Measurements from ENCODE around the gene P2RY8.

GRCh38 chrX:1535241-1536041, 1.5 kb downstream of the P2RY8 start:
- TF ChIP-seq CTCF (IDR thresholded peaks at IDR 0.05 in 2 of 3, conservative IDR thresholded peaks at IDR 0.05 in 1 of 3; ENCODE audit: borderline replicate concordance in 1 of 3, insufficient read depth in 1 of 3, low read depth in 2 of 3, low read length in 2 of 3) (no peak), MAX (IDR thresholded peaks at IDR 0.05) (no peak), POLR2AphosphoS5 (IDR thresholded peaks at IDR 0.05; ENCODE audit: low read depth, low read length) (no peak), JUND (IDR thresholded peaks at IDR 0.05) (no peak), ZNF274 (IDR thresholded peaks at IDR 0.05; ENCODE audit: low read depth, low read length) (no peak), ELF1 (IDR thresholded peaks at IDR 0.05; ENCODE audit: borderline replicate concordance, low read depth) (no peak), EZH2 (IDR thresholded peaks at IDR 0.05) (no peak)

All from HCT116 (cell line).